MCF 10A (cell line): Measurements from ENCODE around the gene FGF14. TPM values are rescaled to one million over a fixed set of nuclear protein-coding genes. Genes with fewer than 3 reads are reported as not detected.

ENCODE experiments used
- BruUV-seq: library from RNA; stranded (reverse); fragments of 400-500 nt; replicated peaks from 2 replicates; lab custom pipeline; 2021; lab: Mats Ljungman, UMichigan
- CTCF ChIA-PET: fragments of 300-600 bp; sonication (Branson Sonifier 250); formaldehyde crosslinking; extraction: SDS; loops from one replicate; lab custom pipeline; 2021; ENCODE audit warnings: antibody characterized with exemption, inconsistent platforms; lab: Yijun Ruan, JAX
- POLR2A ChIA-PET: fragments of 300-600, 350-650 bp; sonication (Branson Sonifier 250); formaldehyde crosslinking; extraction: SDS; loops from one replicate; lab custom pipeline; 2020; ENCODE audit warnings: antibody characterized with exemption, inconsistent platforms; lab: Yijun Ruan, JAX
- DNase-seq: peaks from one replicate; pipeline ENCODE4 v3.0.0-alpha.2; 2018; ENCODE audit not compliant: unreplicated experiment
- H3K27ac Mint-ChIP-seq: one replicate; pipeline ENCODE4 v1.8.0; 2022; ENCODE audit warnings: mild to moderate bottlenecking, low read depth, mixed read lengths; ENCODE audit not compliant: unreplicated experiment
- H3K27me3 Mint-ChIP-seq: one replicate; pipeline ENCODE4 v1.8.0; 2022; ENCODE audit warnings: mixed read lengths; ENCODE audit not compliant: insufficient read depth, unreplicated experiment
- H3K36me3 Mint-ChIP-seq: one replicate; pipeline ENCODE4 v1.8.0; 2022; ENCODE audit warnings: mild to moderate bottlenecking, moderate library complexity, mixed read lengths; ENCODE audit not compliant: insufficient read depth, unreplicated experiment
- H3K4me1 Mint-ChIP-seq: one replicate; pipeline ENCODE4 v1.8.0; 2022; ENCODE audit warnings: mixed read lengths; ENCODE audit not compliant: insufficient read depth, unreplicated experiment
- H3K4me3 Mint-ChIP-seq: one replicate; pipeline ENCODE4 v1.8.0; 2022; ENCODE audit warnings: mild to moderate bottlenecking, moderate library complexity, mixed read lengths; ENCODE audit not compliant: unreplicated experiment
- H3K9me3 Mint-ChIP-seq: one replicate; pipeline ENCODE4 v1.8.0; 2022; ENCODE audit warnings: mixed read lengths; ENCODE audit not compliant: unreplicated experiment
- CTCF ChIP-seq: fragments of 200-600 bp; IDR thresholded peaks from one replicate; pipeline ENCODE4 v1.8.0; 2022; ENCODE audit warnings: antibody characterized with exemption, mild to moderate bottlenecking; ENCODE audit not compliant: unreplicated experiment
- intact Hi-C: fragments of 100-400 bp; cut with micrococcal nuclease; formaldehyde crosslinking; loops from 2 replicates; pipeline ENCODE4 v1.14.1; 2022
- total RNA-seq: library from RNA; stranded (reverse); gene quantifications from 2 replicates; pipeline ENCODE4 v1.2.3, GENCODE V29; 2022

FGF14 gene
- total RNA-seq, 1 experiment from 2014 or later, result not detected

GRCh38 chr13:101892296-101892695 is 509.6 kb downstream of the FGF14 start:
- ChIA-PET POLR2A (no interaction called here), CTCF (interaction anchor here (0.6 to 0.7 kb wide), 2 partner anchors 169 to 410 kb away, joined by 3 read pairs; no protein-coding TSS in a partner anchor)
- TF ChIP-seq CTCF, result no peak
- H3K27ac Mint-ChIP-seq, result no peak overlapping the region
- DNase-seq, result no peak
- H3K27me3 Mint-ChIP-seq, result peaks cover 67% of the 10 kb centered on the region
- no TSS peak for BruUV-seq
- H3K4me1 Mint-ChIP-seq, result no peaks in the 10 kb centered on the region
- no peaks in the 10 kb centered on the region for H3K36me3 Mint-ChIP-seq
- no peak overlapping the region for H3K4me3 Mint-ChIP-seq
- no peaks in the 10 kb centered on the region for H3K9me3 Mint-ChIP-seq
- intact Hi-C loops, result no loop called here

- intact Hi-C loops, result no loop called here
- no peak for DNase-seq
- CTCF ChIA-PET, result no interaction called here
- H3K27me3 Mint-ChIP-seq, result peaks cover 92% of the 10 kb centered on the region
- H3K4me1 Mint-ChIP-seq, result no peaks in the 10 kb centered on the region
- no peaks in the 10 kb centered on the region for H3K36me3 Mint-ChIP-seq
- POLR2A ChIA-PET, result no interaction called here
- BruUV-seq, result no TSS peak
- no peak overlapping the region for H3K4me3 Mint-ChIP-seq
- H3K27ac Mint-ChIP-seq, result no peak overlapping the region
- TF ChIP-seq CTCF, result no peak
- no peaks in the 10 kb centered on the region for H3K9me3 Mint-ChIP-seq
Measured at GRCh38 chr13:101881593-101881992, 520.3 kb downstream of the FGF14 start.

- no peak for DNase-seq
- ChIA-PET POLR2A (interaction anchor here (0.7 kb wide), 2 partner anchors 20 to 716 kb away, joined by 3 read pairs; no protein-coding TSS in a partner anchor), CTCF (no interaction called here)
- Mint-ChIP-seq H3K27me3 (peaks cover 84% of the 10 kb centered on the region), H3K4me3 (no peak overlapping the region), H3K4me1 (no peaks in the 10 kb centered on the region), H3K27ac (no peak overlapping the region), H3K36me3 (no peaks in the 10 kb centered on the region), H3K9me3 (no peaks in the 10 kb centered on the region)
- intact Hi-C loops, result no loop called here
- BruUV-seq, result no TSS peak
- TF ChIP-seq CTCF, result no peak
Measured at GRCh38 chr13:101880581-101880980, 521.3 kb downstream of the FGF14 start.

GRCh38 chr13:101876951-101877350 is 524.9 kb downstream of the FGF14 start:
- no peak for DNase-seq
- Mint-ChIP-seq H3K36me3 (no peaks in the 10 kb centered on the region), H3K4me1 (no peaks in the 10 kb centered on the region), H3K4me3 (no peak overlapping the region), H3K9me3 (no peaks in the 10 kb centered on the region), H3K27me3 (peaks cover 91% of the 10 kb centered on the region), H3K27ac (no peak overlapping the region)
- POLR2A ChIA-PET, result interaction anchor here (0.6 kb wide), 1 partner anchor 18 kb away, joined by 3 read pairs; no protein-coding TSS in a partner anchor
- intact Hi-C loops, result no loop called here
- TF ChIP-seq CTCF, result no peak
- CTCF ChIA-PET, result interaction anchor here (0.5 to 0.7 kb wide), 2 partner anchors 266 to 518 kb away, joined by 4 to 5 read pairs; no protein-coding TSS in a partner anchor
- BruUV-seq, result no TSS peak
